ENCODE measurements around the gene RPS21.

DNA sequence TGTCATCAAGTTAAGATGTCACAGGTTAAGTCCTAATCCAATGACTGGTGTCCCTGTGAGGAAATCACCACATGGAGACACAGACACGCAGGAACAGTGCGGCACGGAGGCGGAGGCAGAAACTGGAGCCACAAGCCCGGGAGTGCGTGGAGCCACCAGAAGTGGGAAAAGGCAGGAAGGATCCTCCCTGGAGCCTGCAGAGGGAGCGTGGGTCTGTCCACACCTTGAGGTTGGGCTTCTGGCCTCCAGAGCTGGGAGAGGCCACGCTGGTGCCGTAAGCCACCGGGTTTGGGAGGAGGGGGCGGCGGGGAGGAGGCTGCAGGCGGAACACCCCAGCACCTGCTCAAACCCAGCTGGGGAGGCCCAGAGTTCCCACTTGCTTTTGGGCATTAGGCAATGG is 16.4 kb downstream of the RPS21 start:
- TF ChIP-seq YY1 (IDR thresholded peaks at IDR 0.05; ENCODE audit: insufficient read depth, insufficient read length) (no peak), ZNF274 (IDR thresholded peaks at IDR 0.05; ENCODE audit: low read depth, low read length) (no peak)

Measured in NT2/D1 (cell line).